Stimulated activated naive B cell treated with anti-CD40 and anti-IgM and Interleukin-4, amounts not matched to agents 10 μg/mL and 1 μg/mL and 100 μg/mL, for 72 hours (primary cell): ENCODE data around the gene FRMD4A.
"Not testable (repeated sequence)": the region's sequence is repeated elsewhere in the genome, so short reads cannot be mapped to it uniquely, and the experiment has no call there.

Experiments used
- ATAC-seq, 2 donors: fragments of 150-1000 bp; cut with Tn5 transposase; replicated peaks; 2 replicates each; pipeline ENCODE4 v1.10.0; 2021; ENCODE audit warnings: moderate library complexity in 1 of 2
- DNase-seq: peaks from one replicate; pipeline ENCODE4 v3.0.0; 2021
- H3K27ac Mint-ChIP-seq: one replicate; pipeline ENCODE4 v1.8.0; 2022; ENCODE audit warnings: mild to moderate bottlenecking, mixed read lengths
- H3K27me3 Mint-ChIP-seq, 2 donors: one replicate each; pipeline ENCODE4 v1.8.0; 2022; ENCODE audit warnings: mixed read lengths in 2 of 2
- H3K36me3 Mint-ChIP-seq, 2 donors: one replicate each; pipeline ENCODE4 v1.8.0; 2022; ENCODE audit warnings: mixed read lengths in 2 of 2, mild to moderate bottlenecking in 1 of 2
- H3K4me1 Mint-ChIP-seq, 2 donors: one replicate each; pipeline ENCODE4 v1.8.0; 2022; ENCODE audit warnings: mixed read lengths in 2 of 2, mild to moderate bottlenecking in 1 of 2
- H3K4me3 Mint-ChIP-seq, 2 donors: one replicate each; pipeline ENCODE4 v1.8.0; 2022; ENCODE audit warnings: mild to moderate bottlenecking in 2 of 2, mixed read lengths in 2 of 2, moderate library complexity in 1 of 2
- H3K9me3 Mint-ChIP-seq, 2 donors: one replicate each; pipeline ENCODE4 v1.8.0; 2022; ENCODE audit warnings: mixed read lengths in 2 of 2, mild to moderate bottlenecking in 1 of 2

The FRMD4A gene

DNA sequence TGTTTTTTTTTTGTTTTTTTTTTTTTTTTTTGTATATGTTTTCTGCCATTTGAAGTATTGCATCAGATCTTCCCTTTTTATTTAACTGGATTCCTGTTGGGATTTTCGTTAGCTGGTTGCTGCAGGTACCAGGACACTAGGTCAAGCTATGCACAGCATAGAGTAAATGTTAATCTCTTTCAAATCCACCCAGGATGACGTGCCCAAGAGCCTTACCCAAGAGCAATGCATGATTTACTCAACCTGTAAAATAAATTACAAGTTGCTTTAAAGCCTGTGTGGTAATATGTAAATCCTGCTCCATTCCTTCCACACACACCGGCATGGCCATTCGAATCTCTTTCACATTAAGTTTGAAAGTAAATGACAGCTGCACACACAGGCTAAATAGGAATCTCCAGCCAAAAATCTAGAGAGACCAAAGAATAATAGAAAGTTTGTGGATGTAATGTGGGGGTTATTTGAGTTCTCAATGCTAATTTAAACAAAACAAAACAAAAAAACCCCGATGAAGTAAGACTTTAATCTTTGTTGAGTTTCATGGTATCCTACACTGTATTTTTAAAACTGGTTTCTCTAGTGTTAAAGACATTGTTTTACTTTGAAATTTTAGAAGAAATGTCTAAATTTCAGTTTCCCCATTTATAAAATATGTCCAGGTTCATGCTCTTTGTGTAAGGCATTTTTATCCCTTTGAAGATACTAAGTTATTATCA is 167.9 kb downstream of the FRMD4A start:
- H3K27ac Mint-ChIP-seq = no peak overlapping the region
- peaks cover 42 to 55% of the 10 kb centered on the region in 2 donors for H3K27me3 Mint-ChIP-seq
- DNase-seq (no peak), ATAC-seq (no peak)
- peaks cover 0 to 4% of the 10 kb centered on the region in 2 donors for H3K9me3 Mint-ChIP-seq
- no peak overlapping the region for H3K4me3 Mint-ChIP-seq
- H3K4me1 Mint-ChIP-seq = no peaks in the 10 kb centered on the region
- no peaks in the 10 kb centered on the region for H3K36me3 Mint-ChIP-seq

DNA sequence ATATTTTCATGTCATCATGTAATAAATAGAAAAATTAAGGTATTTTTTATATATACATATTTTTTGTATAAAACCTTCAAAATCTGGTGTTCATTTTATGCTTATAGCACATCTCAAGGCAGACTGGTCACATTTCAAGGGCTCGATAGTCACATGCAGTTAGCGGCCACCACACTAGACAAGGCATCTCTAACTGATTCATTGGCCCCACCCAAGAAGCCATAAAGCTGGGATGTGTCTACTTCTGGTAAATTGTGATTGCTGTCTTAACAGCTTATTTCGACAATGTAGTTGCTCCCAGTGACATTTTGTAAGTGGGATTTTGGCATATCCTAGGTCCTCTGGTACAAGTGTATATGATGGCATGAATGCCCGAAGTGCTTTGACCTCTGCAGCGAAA is 168.7 kb downstream of the FRMD4A start:
- Mint-ChIP-seq H3K4me1 (no peaks in the 10 kb centered on the region), H3K4me3 (no peak overlapping the region)

DNA sequence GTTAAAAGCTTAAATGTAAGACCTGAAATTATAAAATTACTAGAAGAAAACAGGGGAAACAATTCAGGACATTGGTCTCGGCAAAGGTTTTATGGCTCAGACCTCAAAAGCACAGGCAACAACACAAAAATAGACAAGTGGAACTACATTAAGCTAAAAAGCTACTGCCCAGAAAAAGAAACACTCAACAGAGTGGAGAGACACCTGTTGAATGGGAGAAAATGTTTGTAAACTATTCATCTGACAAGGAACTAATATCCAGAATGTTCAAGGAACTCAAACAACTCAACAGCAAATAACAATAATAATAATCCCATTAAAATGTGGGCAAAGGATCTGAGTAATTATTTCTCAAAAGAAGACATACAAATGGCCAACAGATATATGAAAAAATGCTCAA is 170.4 kb downstream of the FRMD4A start:
- no peak for DNase-seq
- no peaks in the 10 kb centered on the region for H3K4me1 Mint-ChIP-seq
- H3K27me3 Mint-ChIP-seq = peaks cover 41 to 60% of the 10 kb centered on the region in 2 donors
- H3K9me3 Mint-ChIP-seq = peaks cover 0 to 5% of the 10 kb centered on the region in 2 donors
- ATAC-seq = no peak
- no peak overlapping the region for H3K4me3 Mint-ChIP-seq
- H3K27ac Mint-ChIP-seq = no peak overlapping the region
- H3K36me3 Mint-ChIP-seq = no peaks in the 10 kb centered on the region

More for the DNA sequence above, 168.7 kb downstream of the FRMD4A start:
- DNase-seq (no peak), ATAC-seq (no peak)
- Mint-ChIP-seq H3K27ac (no peak overlapping the region), H3K9me3 (peaks cover 0 to 4% of the 10 kb centered on the region in 2 donors), H3K36me3 (no peaks in the 10 kb centered on the region), H3K27me3 (peaks cover 45 to 56% of the 10 kb centered on the region in 2 donors)

DNA sequence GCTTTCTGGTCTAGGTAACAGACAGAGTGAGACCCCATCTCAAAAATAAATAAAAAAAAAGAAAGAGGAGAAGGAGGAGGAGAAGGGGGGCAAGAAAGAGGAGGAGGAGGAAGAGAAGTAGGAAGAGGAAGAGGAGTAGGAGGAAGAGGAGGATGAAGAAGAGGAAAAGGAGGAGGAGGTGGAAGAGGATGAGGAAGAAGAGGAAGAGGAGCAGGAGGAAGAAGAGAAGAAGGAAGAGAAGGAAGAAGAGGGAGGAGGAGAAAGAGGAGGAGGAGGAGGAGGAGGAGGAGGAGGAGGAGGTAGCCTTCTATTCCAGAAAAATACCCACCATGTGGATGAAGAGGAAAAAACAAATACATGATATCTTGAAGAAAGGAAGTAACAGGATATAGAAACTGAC is 172.1 kb downstream of the FRMD4A start:
- ATAC-seq (no peak), DNase-seq (no peak)
- Mint-ChIP-seq H3K4me3 (no peak overlapping the region), H3K4me1 (no peaks in the 10 kb centered on the region), H3K36me3 (no peaks in the 10 kb centered on the region), H3K27ac (no peak overlapping the region), H3K9me3 (peaks cover 0 to 9% of the 10 kb centered on the region in 2 donors), H3K27me3 (peaks cover 37 to 59% of the 10 kb centered on the region in 2 donors)

DNA sequence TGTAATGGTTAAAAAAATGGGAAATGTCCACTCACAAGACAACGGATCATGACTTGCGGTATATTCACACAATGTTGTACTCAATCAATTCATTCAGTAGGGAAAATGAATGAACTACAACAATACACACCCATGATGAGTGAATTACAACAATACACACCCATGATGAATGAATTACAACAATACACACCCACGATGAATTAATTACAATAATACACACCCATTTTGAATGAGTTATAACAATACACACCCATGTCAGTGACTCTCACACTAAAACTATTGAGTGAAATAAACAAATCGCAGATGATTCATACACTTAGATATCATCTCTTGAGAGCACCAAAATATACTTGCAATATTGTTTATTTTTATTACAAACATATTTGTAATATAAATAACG is 174.6 kb downstream of the FRMD4A start:
- H3K4me1 Mint-ChIP-seq = no peaks in the 10 kb centered on the region
- H3K27me3 Mint-ChIP-seq = peaks cover 26 to 45% of the 10 kb centered on the region in 2 donors
- peaks cover 0 to 8% of the 10 kb centered on the region in 2 donors for H3K9me3 Mint-ChIP-seq
- ATAC-seq (no peak), DNase-seq (no peak)
- no peak overlapping the region for H3K4me3 Mint-ChIP-seq
- no peak overlapping the region for H3K27ac Mint-ChIP-seq
- H3K36me3 Mint-ChIP-seq = no peaks in the 10 kb centered on the region

DNA sequence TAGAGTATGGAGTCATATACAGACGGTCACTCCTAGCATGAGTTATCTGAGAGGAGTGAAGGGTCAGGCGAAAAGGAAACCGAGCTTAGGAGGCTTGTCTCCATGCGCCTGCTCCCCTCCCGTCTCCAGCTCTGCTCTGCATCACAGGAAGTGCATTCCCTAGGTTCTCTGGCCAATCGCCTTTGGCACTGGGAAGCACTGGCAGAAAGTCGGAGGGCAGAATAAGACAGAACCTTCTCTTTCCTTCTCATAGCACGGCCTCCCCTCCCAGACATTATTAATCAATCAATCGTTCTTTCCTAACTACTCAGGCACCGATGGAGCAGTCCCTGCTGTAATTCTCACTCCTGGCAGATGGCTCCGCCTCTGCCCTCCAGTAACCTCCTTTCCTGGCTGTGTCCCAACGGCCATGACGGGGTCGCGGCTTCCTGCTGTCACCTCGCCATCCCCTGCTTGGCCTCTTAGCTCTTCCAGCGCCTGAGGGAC is 177.1 kb downstream of the FRMD4A start:
- no peak overlapping the region for H3K27ac Mint-ChIP-seq
- ATAC-seq = no peak
- peaks cover 25 to 38% of the 10 kb centered on the region in 2 donors for H3K27me3 Mint-ChIP-seq
- no peak overlapping the region for H3K4me3 Mint-ChIP-seq
- H3K9me3 Mint-ChIP-seq = peaks cover 0 to 10% of the 10 kb centered on the region in 2 donors
- H3K4me1 Mint-ChIP-seq = no peaks in the 10 kb centered on the region
- H3K36me3 Mint-ChIP-seq = no peaks in the 10 kb centered on the region
- DNase-seq = no peak

DNA sequence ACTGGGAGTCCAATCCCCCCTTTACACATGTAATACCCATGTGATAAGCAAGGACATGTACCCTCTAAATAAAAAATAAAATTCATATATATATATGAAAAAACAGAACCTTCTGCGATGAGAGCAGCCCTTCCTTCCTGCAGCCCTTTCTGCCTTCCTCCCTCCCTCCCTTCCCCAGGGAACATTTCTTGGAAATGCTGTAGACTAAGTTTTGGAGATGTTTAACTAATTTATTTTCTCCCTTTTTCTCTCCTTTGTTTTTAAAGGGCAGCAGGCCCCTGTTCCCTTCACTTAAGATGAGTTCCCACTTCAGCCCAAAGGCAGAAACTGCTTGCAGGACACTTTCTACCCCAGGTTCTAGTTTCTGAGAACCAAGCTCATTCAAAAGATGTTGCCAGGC is 179.2 kb downstream of the FRMD4A start:
- no peak for DNase-seq
- no peak for ATAC-seq
- Mint-ChIP-seq H3K27me3 (peaks cover 8 to 24% of the 10 kb centered on the region in 2 donors), H3K4me3 (no peak overlapping the region), H3K27ac (no peak overlapping the region), H3K9me3 (peaks cover 0 to 7% of the 10 kb centered on the region in 2 donors), H3K36me3 (no peaks in the 10 kb centered on the region), H3K4me1 (no peaks in the 10 kb centered on the region)

DNA sequence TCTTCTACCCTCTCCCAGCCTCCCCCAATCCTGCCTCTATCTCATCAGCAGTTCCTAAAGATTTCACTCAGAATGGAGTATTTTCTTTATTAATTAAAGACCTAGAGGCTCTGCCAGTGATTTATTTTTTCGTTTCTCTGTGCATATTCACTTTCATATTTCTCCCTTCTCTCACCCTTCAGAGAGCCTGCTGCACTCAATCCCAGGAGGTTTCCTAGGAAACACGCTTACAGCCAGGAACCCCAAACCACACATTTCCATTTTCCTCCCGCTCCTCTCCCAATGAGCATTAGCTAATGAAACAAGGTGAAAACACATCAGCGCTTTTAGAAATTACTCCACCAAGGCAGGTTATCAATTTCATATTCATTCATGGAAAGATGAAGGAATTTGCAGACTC is 180.2 kb downstream of the FRMD4A start:
- Mint-ChIP-seq H3K27ac (no peak overlapping the region), H3K9me3 (peaks cover 0 to 7% of the 10 kb centered on the region in 2 donors), H3K27me3 (peaks cover 8 to 24% of the 10 kb centered on the region in 2 donors), H3K4me3 (no peak overlapping the region), H3K36me3 (no peaks in the 10 kb centered on the region), H3K4me1 (no peaks in the 10 kb centered on the region)
- no peak for ATAC-seq
- no peak for DNase-seq

DNA sequence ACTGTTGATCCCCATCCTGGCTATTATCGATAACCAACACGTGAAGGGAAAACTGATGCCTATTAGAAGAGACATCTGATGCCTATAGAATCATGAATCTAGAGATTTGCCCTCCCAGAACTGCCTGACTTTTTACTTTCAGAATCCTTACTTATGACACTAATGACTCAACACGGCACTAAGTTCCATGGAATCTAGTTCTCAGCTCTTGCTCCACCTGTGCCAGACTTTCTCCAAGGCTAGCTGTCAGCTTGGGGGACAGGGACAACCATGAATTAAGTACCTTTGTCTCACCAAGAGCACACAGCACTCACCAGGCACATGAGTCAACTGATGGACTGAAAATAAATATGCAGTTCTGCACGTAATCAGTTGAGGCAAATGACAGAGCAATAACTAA is 184.2 kb downstream of the FRMD4A start:
- Mint-ChIP-seq H3K9me3 (peaks cover 0 to 2% of the 10 kb centered on the region in 2 donors), H3K36me3 (no peaks in the 10 kb centered on the region), H3K4me3 (no peak overlapping the region), H3K27ac (no peak overlapping the region), H3K4me1 (no peaks in the 10 kb centered on the region), H3K27me3 (peaks cover 23 to 45% of the 10 kb centered on the region in 2 donors)
- ATAC-seq (no peak), DNase-seq (no peak)

DNA sequence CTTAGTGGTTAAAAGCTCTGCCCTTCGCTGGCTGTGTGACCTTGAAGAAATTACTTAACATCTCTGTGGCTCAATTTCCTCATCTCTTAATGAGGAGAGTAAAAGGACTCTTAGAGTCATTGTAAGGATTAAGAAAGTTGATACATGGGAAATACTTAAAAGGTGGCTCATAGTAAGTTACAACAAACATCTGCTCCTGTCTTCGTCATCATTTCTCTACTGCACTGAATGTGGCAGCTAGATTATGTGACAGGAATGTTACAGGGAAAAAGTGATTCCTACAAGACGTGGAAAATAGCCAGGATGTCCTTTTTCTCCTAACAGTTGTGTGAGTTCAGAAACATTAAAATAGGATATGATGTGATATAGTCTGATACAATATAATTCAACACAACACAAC is 184.7 kb downstream of the FRMD4A start:
- H3K27me3 Mint-ChIP-seq = peaks cover 26 to 50% of the 10 kb centered on the region in 2 donors
- DNase-seq (no peak), ATAC-seq (no peak)
- H3K4me1 Mint-ChIP-seq = no peaks in the 10 kb centered on the region
- no peak overlapping the region for H3K27ac Mint-ChIP-seq
- peaks cover 0 to 2% of the 10 kb centered on the region in 2 donors for H3K9me3 Mint-ChIP-seq
- no peak overlapping the region for H3K4me3 Mint-ChIP-seq
- H3K36me3 Mint-ChIP-seq = no peaks in the 10 kb centered on the region

DNA sequence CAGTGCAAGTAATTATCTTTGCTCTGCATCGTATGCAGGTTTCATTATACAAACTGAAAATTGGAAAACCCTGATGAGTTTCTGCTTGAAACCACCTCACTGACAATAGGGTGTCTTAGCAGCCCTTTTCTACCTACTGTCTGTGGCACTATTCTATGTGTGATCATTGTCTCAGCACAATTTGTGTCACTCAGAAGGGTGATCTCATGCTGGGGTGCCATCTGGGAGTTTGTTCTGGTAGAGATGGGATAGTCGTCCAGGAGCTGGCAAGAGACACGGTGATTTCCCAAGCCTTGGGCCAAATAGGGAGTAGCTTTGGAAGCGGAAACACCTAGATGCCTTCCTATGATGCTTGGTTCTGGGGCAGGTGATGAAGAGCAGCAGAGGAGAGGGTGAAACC is 186.3 kb downstream of the FRMD4A start:
- Mint-ChIP-seq H3K27ac (no peak overlapping the region), H3K27me3 (peaks cover 30 to 47% of the 10 kb centered on the region in 2 donors), H3K9me3 (no peaks in the 10 kb centered on the region), H3K36me3 (no peaks in the 10 kb centered on the region), H3K4me3 (no peak overlapping the region), H3K4me1 (no peaks in the 10 kb centered on the region)
- ATAC-seq (no peak), DNase-seq (no peak)

DNA sequence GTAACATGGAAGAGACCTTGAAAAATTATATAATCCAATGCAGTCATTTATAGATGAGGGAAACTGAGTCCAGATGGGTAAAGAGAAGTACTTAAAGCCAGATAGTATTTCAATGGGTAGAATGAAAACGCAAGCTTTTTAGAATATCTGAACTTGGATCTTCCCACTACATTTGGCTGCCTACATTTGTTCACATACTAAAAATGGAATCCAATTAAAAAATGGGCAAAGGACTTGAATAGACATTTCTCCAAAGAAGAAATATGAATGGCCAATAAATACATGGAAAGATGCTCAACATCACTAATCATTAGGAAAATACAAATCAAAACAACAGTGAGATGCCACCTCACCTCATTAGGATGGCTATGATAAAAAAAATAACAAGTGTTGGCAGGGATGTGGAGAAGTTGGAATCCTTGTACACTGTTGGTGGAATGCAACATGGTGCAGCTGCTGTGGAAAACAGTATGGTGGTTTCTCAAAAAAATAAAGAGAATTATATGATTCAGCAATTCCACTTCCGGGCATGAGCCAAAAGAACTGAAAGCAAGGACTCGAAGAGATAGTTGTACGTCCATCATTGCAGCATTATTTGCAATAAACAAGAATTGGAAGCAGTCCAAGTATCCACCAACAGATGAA is 188.0 kb downstream of the FRMD4A start:
- H3K36me3 Mint-ChIP-seq = no peaks in the 10 kb centered on the region
- H3K4me1 Mint-ChIP-seq = no peaks in the 10 kb centered on the region
- no peak for DNase-seq
- H3K4me3 Mint-ChIP-seq = no peak overlapping the region
- no peaks in the 10 kb centered on the region for H3K9me3 Mint-ChIP-seq
- peaks cover 30 to 49% of the 10 kb centered on the region in 2 donors for H3K27me3 Mint-ChIP-seq
- no peak for ATAC-seq
- H3K27ac Mint-ChIP-seq = no peak overlapping the region

DNA sequence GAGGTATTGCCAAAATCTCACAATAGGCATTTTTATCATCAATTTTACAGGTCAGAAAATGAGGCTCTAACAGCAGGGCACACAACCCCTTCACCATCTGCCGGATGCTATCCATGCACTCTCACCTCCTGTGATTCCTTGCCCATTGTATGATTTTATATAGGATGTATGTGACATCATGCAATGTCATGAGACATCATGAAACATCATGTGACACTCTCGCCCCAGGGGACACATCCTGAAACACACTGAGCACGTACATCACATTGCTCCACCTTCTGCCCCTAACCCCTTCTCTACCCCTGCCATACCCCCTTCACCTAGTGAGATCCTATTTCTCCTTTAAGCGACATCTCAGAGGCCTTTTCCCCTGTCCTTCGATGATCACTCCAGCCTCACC is 189.4 kb downstream of the FRMD4A start:
- no peak overlapping the region for H3K27ac Mint-ChIP-seq
- peaks cover 35 to 55% of the 10 kb centered on the region in 2 donors for H3K27me3 Mint-ChIP-seq
- no peaks in the 10 kb centered on the region for H3K9me3 Mint-ChIP-seq
- ATAC-seq (no peak), DNase-seq (no peak)
- H3K36me3 Mint-ChIP-seq = no peaks in the 10 kb centered on the region
- H3K4me3 Mint-ChIP-seq = no peak overlapping the region
- H3K4me1 Mint-ChIP-seq = no peaks in the 10 kb centered on the region

DNA sequence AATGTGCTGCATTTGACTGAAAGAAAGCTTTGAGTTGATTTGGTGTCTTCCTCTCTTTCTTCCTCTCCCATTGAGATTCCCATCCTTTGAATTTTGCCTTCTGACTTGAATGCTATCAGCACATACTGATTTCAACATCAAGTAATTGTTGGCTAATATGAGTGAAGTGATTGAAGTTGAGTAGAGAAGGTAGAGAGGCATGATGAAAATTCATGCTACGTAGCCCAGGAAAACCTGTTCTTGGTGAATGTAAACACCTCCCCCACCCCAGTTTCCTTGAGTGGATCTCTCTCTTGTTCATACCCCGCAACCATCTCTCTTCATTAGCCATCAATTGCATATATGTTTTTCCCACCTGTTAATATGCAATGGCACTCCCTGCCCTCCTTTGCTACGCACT is 193.3 kb downstream of the FRMD4A start:
- peaks cover 27 to 47% of the 10 kb centered on the region in 2 donors for H3K27me3 Mint-ChIP-seq
- H3K4me1 Mint-ChIP-seq = no peaks in the 10 kb centered on the region
- H3K36me3 Mint-ChIP-seq = peaks cover 0 to 2% of the 10 kb centered on the region in 2 donors
- H3K9me3 Mint-ChIP-seq = peaks cover 4 to 6% of the 10 kb centered on the region in 2 donors
- H3K27ac Mint-ChIP-seq = no peak overlapping the region
- DNase-seq = no peak
- H3K4me3 Mint-ChIP-seq = no peak overlapping the region
- ATAC-seq = no peak

DNA sequence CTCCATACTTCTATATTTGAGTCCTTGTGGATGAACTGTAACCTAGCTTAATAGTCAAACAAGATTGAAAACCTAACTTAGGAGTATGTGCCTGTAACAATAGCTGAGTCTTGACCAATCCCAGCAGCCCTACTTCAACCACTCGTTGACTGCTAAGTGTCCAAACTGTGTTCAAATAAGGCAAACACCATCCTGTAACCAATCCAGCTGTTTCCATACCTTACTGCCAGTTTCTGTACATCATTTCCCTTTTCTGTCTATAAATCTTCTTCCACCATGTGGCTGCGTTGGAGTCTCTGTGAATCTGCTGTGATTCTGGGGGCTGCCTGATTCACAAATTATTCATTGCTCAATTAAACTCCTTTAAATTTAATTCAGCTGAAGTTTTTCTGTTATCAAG is 195.5 kb downstream of the FRMD4A start:
- peaks cover 13 to 37% of the 10 kb centered on the region in 2 donors for H3K27me3 Mint-ChIP-seq
- not testable (repeated sequence) for H3K36me3 Mint-ChIP-seq, ATAC-seq, H3K4me1 Mint-ChIP-seq, H3K9me3 Mint-ChIP-seq, H3K27ac Mint-ChIP-seq, H3K4me3 Mint-ChIP-seq, DNase-seq
